Stomach (tissue), 9 donors: ENCODE data around the gene CTTNBP2. TPM values are rescaled to one million over a fixed set of nuclear protein-coding genes. Genes with fewer than 3 reads are reported as not detected.

ENCODE experiments used
- DNase-seq, 2 donors: peaks; one replicate each; pipeline versions ENCODE4 v3.0.0 to v3.0.0-alpha.2; 2013 to 2019
- H3K27ac ChIP-seq, 5 donors: fragments of 200-600 bp in 4 of 5; sonication (generic) in 4 of 5; one replicate each; pipeline ENCODE4 v1.5.1; 2013 to 2019; ENCODE audit warnings: mild to moderate bottlenecking in 1 of 5, moderate library complexity in 1 of 5
- H3K27me3 ChIP-seq, 3 donors: fragments of 200-600 bp; sonication (generic); one replicate each; pipeline ENCODE4 v1.5.1; 2017 to 2019; ENCODE audit warnings: mixed run types in 1 of 3
- H3K36me3 ChIP-seq, 4 donors: fragments of 200-600 bp; sonication (generic); 1 replicate in 3 of 4; 2 replicates in 1 of 4; pipeline ENCODE4 v1.5.1; 2016 to 2019
- H3K4me1 ChIP-seq, 4 donors: fragments of 200-600 bp; sonication (generic); one replicate each; pipeline ENCODE4 v1.5.1; 2016 to 2019
- H3K4me3 ChIP-seq, 4 donors: fragments of 200-600 bp; sonication (generic) in 3 of 4; one replicate each; pipeline ENCODE4 v1.5.1; 2016 to 2019; ENCODE audit warnings: mild to moderate bottlenecking in 1 of 4
- H3K9me3 ChIP-seq, 4 donors: fragments of 200-600 bp; sonication (generic); one replicate each; pipeline ENCODE4 v1.5.1; 2016 to 2019
- CTCF ChIP-seq, 7 experiments: fragments of 450-650 bp in 4 of 7; fragments of 200-600 bp in 3 of 7; sonication (generic) in 3 of 7; IDR thresholded peaks; one replicate each; pipeline ENCODE4 v1.5.1; 2016 to 2019; ENCODE audit warnings: antibody characterized with exemption in 7 of 7, control low read depth in 2 of 7, mild to moderate bottlenecking in 1 of 7
- EP300 ChIP-seq: sonication (generic); formaldehyde crosslinking; IDR thresholded peaks from one replicate; pipeline ENCODE4 v1.6.1; 2017; ENCODE audit warnings: antibody characterized with exemption
- POLR2A ChIP-seq, 4 donors: fragments of 450-650 bp; IDR thresholded peaks; one replicate each; pipeline ENCODE4 v1.6.1; 2016; ENCODE audit warnings: antibody characterized with exemption in 4 of 4, control low read depth in 2 of 4, mild to moderate bottlenecking in 1 of 4, moderate library complexity in 1 of 4
- POLR2AphosphoS5 ChIP-seq, 3 donors: sonication (generic); formaldehyde crosslinking; IDR thresholded peaks; one replicate each; pipeline ENCODE4 v1.6.1; 2016; ENCODE audit warnings: antibody characterized with exemption in 3 of 3
- WGBS, 5 donors: extraction: QIAGEN DNeasy Blood & Tissue Kit in 3 of 5; methylation state at CpG; one replicate each; pipeline versions ENCODE4 v1.1.5 to v1.1.7; 2013 to 2018; 5-methylcytosine and 5-hydroxymethylcytosine counted together
- intact Hi-C: fragments of 100-400 bp; cut with DNase I; formaldehyde crosslinking; loops from one replicate; pipeline ENCODE4 v1.15.1; 2023; ENCODE audit warnings: low total_unique reads
- polyA plus RNA-seq, 3 donors: library from polyadenylated mRNA; stranded (reverse); fragments of 200-250 nt; gene quantifications; one replicate each; pipeline ENCODE4 v1.2.3, GENCODE V29; 2013
- total RNA-seq, 5 donors: library from RNA; depleted of rRNA; stranded (reverse); fragments of >200 nt; gene quantifications; one replicate each; pipeline versions ENCODE4 v1.1.0 to v1.2.3, GENCODE V29; 2014 to 2016
- donor health status: healthy with polysubstance abuse.
- donor health status: Bipolar disorder and iron deficiency.
- donor health status: healthy.

CTTNBP2 gene
- total and polyA plus RNA-seq, 8 donors = 0.62 to 56.4 (median 5.6) TPM

DNA sequence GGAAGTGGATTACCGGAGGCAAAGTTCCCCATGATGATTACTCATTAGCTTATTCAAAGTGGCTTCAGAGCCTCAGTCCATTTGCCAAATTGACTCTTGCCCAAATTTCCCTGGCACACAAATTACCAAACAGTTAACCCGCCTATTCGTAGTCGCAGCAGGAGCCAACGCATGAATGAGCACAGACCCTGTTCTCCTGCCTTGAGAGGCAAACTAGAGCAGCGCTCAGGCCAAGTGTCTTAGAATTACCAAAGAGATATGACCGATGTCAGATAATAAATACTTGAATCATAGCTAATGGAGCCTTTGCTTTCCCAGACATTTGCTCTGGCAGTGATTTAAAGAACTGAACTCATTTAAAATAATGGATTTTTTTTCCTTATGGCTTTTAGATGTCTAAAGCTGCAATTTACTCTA, 64.9 kb downstream of the CTTNBP2 start:
- intact Hi-C loops = no loop called here
- peak; percentile 27 to 35 for DNase-seq
- Histone ChIP-seq H3K36me3 (no peaks in the 10 kb centered on the region), H3K27ac (no peak overlapping the region), H3K27me3 (no peaks in the 10 kb centered on the region), H3K4me1 (peaks cover 0 to 24% (median 8%) of the 10 kb centered on the region in 4 donors), H3K9me3 (no peaks in the 10 kb centered on the region), H3K4me3 (no peak overlapping the region)
- no peak for TF ChIP-seq EP300
- no peak for TF ChIP-seq POLR2A (IDR thresholded peaks at IDR 0.05)
- TF ChIP-seq CTCF (IDR thresholded peaks at IDR 0.05) = no peak
- no peak for TF ChIP-seq POLR2AphosphoS5 (IDR thresholded peaks at IDR 0.05)
- 21 to 42% (median 33%) methylated on average over 7 of the region's 7 CpGs for WGBS, 5 donors

- Histone ChIP-seq H3K4me1 (peaks cover 0 to 24% (median 8%) of the 10 kb centered on the region in 4 donors), H3K4me3 (no peak overlapping the region), H3K27me3 (no peaks in the 10 kb centered on the region), H3K9me3 (no peaks in the 10 kb centered on the region), H3K36me3 (no peaks in the 10 kb centered on the region), H3K27ac (no peak overlapping the region)
- TF ChIP-seq POLR2AphosphoS5 (IDR thresholded peaks at IDR 0.05) = no peak
- TF ChIP-seq POLR2A (IDR thresholded peaks at IDR 0.05) = no peak
- no peak for TF ChIP-seq CTCF (IDR thresholded peaks at IDR 0.05)
- TF ChIP-seq EP300 = no peak
- DNase-seq = no peak
- 67 to 90% (median 86%) methylated on average over 3 of the region's 3 CpGs for WGBS, 5 donors
- intact Hi-C loops = no loop called here
Measured at GRCh38 chr7:117807676-117808075, 65.6 kb downstream of the CTTNBP2 start.

GRCh38 chr7:117806011-117806410, 67.2 kb downstream of the CTTNBP2 start:
- WGBS, 5 donors = 91 to 96% (median 93%) methylated on average over 5 of the region's 5 CpGs
- Histone ChIP-seq H3K27me3 (no peaks in the 10 kb centered on the region), H3K36me3 (no peaks in the 10 kb centered on the region), H3K27ac (no peak overlapping the region), H3K4me1 (peaks cover 0 to 24% (median 8%) of the 10 kb centered on the region in 4 donors), H3K4me3 (no peak overlapping the region), H3K9me3 (no peaks in the 10 kb centered on the region)
- intact Hi-C loops = no loop called here
- DNase-seq = no peak
- no peak for TF ChIP-seq CTCF (IDR thresholded peaks at IDR 0.05)
- TF ChIP-seq POLR2AphosphoS5 (IDR thresholded peaks at IDR 0.05) = no peak
- no peak for TF ChIP-seq POLR2A (IDR thresholded peaks at IDR 0.05)
- no peak for TF ChIP-seq EP300

DNA sequence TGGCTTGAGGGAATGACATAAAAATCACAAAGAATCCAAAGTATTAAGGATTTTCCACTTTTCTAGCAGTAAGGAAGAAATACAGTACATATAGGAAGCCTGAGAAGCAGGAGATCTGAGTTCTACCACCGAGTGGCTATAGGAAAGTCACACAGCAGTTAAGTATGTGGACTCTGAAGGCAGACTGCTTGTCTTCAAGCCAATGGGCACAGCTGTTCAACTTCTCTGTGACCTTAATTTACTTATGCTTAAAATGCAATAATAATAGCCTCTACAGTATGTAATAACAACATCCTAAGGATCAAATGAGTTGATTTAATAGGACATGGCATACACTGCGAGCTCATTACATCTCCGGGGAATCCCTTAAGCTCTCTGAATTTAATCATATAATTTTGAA, 68.0 kb downstream of the CTTNBP2 start:
- no peak for DNase-seq
- Histone ChIP-seq H3K9me3 (no peaks in the 10 kb centered on the region), H3K36me3 (no peaks in the 10 kb centered on the region), H3K4me1 (peaks cover 0 to 24% (median 8%) of the 10 kb centered on the region in 4 donors), H3K4me3 (no peak overlapping the region), H3K27ac (no peak overlapping the region), H3K27me3 (no peaks in the 10 kb centered on the region)
- intact Hi-C loops = no loop called here
- TF ChIP-seq CTCF (IDR thresholded peaks at IDR 0.05) = no peak
- no peak for TF ChIP-seq EP300
- TF ChIP-seq POLR2A (IDR thresholded peaks at IDR 0.05) = no peak
- TF ChIP-seq POLR2AphosphoS5 (IDR thresholded peaks at IDR 0.05) = no peak
- WGBS, 5 donors = 74 to 79% (median 77%) methylated on average over 3 of the region's 3 CpGs
